ENCODE data around the gene IMPG1. TPM values are rescaled to one million over a fixed set of nuclear protein-coding genes. Genes with fewer than 3 reads are reported as not detected.

IMPG1 gene
- total and polyA plus RNA-seq, 11 donors, result not detected

- TF ChIP-seq CTCF (IDR thresholded peaks at IDR 0.05), result no peak
- TF ChIP-seq POLR2A (IDR thresholded peaks at IDR 0.05), result no peak
- intact Hi-C loops (cut with DNase I), result no loop called here
- H3K27me3 ChIP-seq, result no peaks in the 10 kb centered on the region
- H3K36me3 ChIP-seq, result no peaks in the 10 kb centered on the region
- DNase-seq (no peak), ATAC-seq (no peak)
- H3K27ac ChIP-seq, result no peak overlapping the region
- H3K9me3 ChIP-seq, result no peaks in the 10 kb centered on the region
- no peaks in the 10 kb centered on the region for H3K4me1 ChIP-seq
- H3K4me3 ChIP-seq, result no peak overlapping the region
- WGBS, 4 donors, result 84 to 92% (median 90%) methylated on average over 1 of the region's 1 CpG
These were observed 108.9 kb downstream of the IMPG1 start for GRCh38 chr6:75963569-75963968.

GRCh38 chr6:75952128-75952527 lies 120.3 kb downstream of the IMPG1 start:
- intact Hi-C loops (cut with DNase I), result no loop called here
- Histone ChIP-seq H3K4me3 (no peak overlapping the region), H3K4me1 (peaks cover 0 to 11% (median 0%) of the 10 kb centered on the region in 12 donors), H3K27ac (no peak overlapping the region), H3K9me3 (peaks cover 0 to 2% (median 0%) of the 10 kb centered on the region in 12 donors), H3K27me3 (no peaks in the 10 kb centered on the region), H3K36me3 (no peaks in the 10 kb centered on the region)
- TF ChIP-seq POLR2A (IDR thresholded peaks at IDR 0.05) (no peak), CTCF (IDR thresholded peaks at IDR 0.05) (no peak)
- DNase-seq, result no peak
- ATAC-seq, result no peak
- 38 to 51% (median 40%) methylated on average over 3 of the region's 3 CpGs for WGBS, 4 donors

- Histone ChIP-seq H3K36me3 (no peaks in the 10 kb centered on the region), H3K27me3 (no peaks in the 10 kb centered on the region), H3K4me1 (peaks cover 0 to 11% (median 0%) of the 10 kb centered on the region in 12 donors), H3K4me3 (no peak overlapping the region), H3K9me3 (no peaks in the 10 kb centered on the region), H3K27ac (no peak overlapping the region)
- ATAC-seq (peak in 2 of 4 donors; percentile 44 to 61), DNase-seq (no peak)
- TF ChIP-seq CTCF (IDR thresholded peaks at IDR 0.05) (no peak), POLR2A (IDR thresholded peaks at IDR 0.05) (no peak)
- intact Hi-C loops (cut with DNase I), result loop anchor here in 1 of 10 donors (10.0 kb wide), 1 partner anchor 917 kb away; no protein-coding TSS in a partner anchor
- WGBS, 4 donors, result 53 to 67% (median 56%) methylated on average over 5 of the region's 5 CpGs
These were observed 124.5 kb downstream of the IMPG1 start for GRCh38 chr6:75947935-75948334.

- no peak overlapping the region for H3K4me3 ChIP-seq
- no peak for DNase-seq
- intact Hi-C loops (cut with DNase I), result loop anchor here in 1 of 10 donors (10.0 kb wide), 1 partner anchor 919 kb away; no protein-coding TSS in a partner anchor
- peaks cover 0 to 1% (median 0%) of the 10 kb centered on the region in 12 donors for H3K4me1 ChIP-seq
- no peak for ATAC-seq
- no peaks in the 10 kb centered on the region for H3K9me3 ChIP-seq
- TF ChIP-seq POLR2A (IDR thresholded peaks at IDR 0.05), result no peak
- no peak for TF ChIP-seq CTCF (IDR thresholded peaks at IDR 0.05)
- no peaks in the 10 kb centered on the region for H3K36me3 ChIP-seq
- H3K27me3 ChIP-seq, result no peaks in the 10 kb centered on the region
- no peak overlapping the region for H3K27ac ChIP-seq
- 60 to 64% (median 62%) methylated on average over 4 of the region's 4 CpGs for WGBS, 4 donors
These were observed 126.2 kb downstream of the IMPG1 start for GRCh38 chr6:75946146-75946831.
